Iris pigment epithelial cell (primary cell): ENCODE measurements around the gene ZBP1.

Experiments
- DNase-seq: peaks from one replicate; pipeline ENCODE4 v3.0.0-alpha.2; 2011; ENCODE audit warnings: low read depth

The ZBP1 gene

GRCh38 chr20:57586370-57586793 lies 33.8 kb downstream of the ZBP1 start:
- peak; percentile 4 for DNase-seq

GRCh38 chr20:57585466-57586213 lies 34.6 kb downstream of the ZBP1 start:
- no peak for DNase-seq

- no peak for DNase-seq
Measured at GRCh38 chr20:57584768-57585461, 35.3 kb downstream of the ZBP1 start.

GRCh38 chr20:57583289-57584257 lies 36.7 kb downstream of the ZBP1 start:
- DNase-seq, result no peak

GRCh38 chr20:57582432-57583288 lies 37.6 kb downstream of the ZBP1 start:
- DNase-seq, result peak; percentile 92

- DNase-seq, result no peak
Measured at GRCh38 chr20:57582029-57582378, 38.2 kb downstream of the ZBP1 start.

GRCh38 chr20:57581202-57582028 lies 38.8 kb downstream of the ZBP1 start:
- peak; percentile 3 for DNase-seq

GRCh38 chr20:57580478-57581201 lies 39.6 kb downstream of the ZBP1 start:
- DNase-seq, result no peak

- no peak for DNase-seq
Measured at GRCh38 chr20:57579898-57580447, 40.3 kb downstream of the ZBP1 start.

GRCh38 chr20:57579331-57579897 lies 40.8 kb downstream of the ZBP1 start:
- no peak for DNase-seq

- DNase-seq, result no peak
Measured at GRCh38 chr20:57578476-57579165, 41.6 kb downstream of the ZBP1 start.

- no peak for DNase-seq
Measured at GRCh38 chr20:57577679-57578475, 42.3 kb downstream of the ZBP1 start.

- DNase-seq, result no peak
Measured at GRCh38 chr20:57576617-57577550, 43.3 kb downstream of the ZBP1 start.

- DNase-seq, result no peak
Measured at GRCh38 chr20:57576002-57576401, 44.2 kb downstream of the ZBP1 start.

- DNase-seq, result no peak
Measured at GRCh38 chr20:57574954-57575353, 45.3 kb downstream of the ZBP1 start.

- DNase-seq, result no peak
Measured at GRCh38 chr20:57573894-57574293, 46.3 kb downstream of the ZBP1 start.

- DNase-seq, result no peak
Measured at GRCh38 chr20:57573242-57573641, 47.0 kb downstream of the ZBP1 start.
